GM06990 (cell line): Measurements from ENCODE around the gene EPN2.
A peak's percentile ranks its signal among the peaks of the same experiment; 100 is the strongest.

ENCODE experiments used
- DNase-seq: peaks from one replicate; pipeline ENCODE4 v3.0.0-alpha.2; 2011; ENCODE audit not compliant: insufficient read length; ENCODE audit errors: extremely low read depth
- H3K27me3 ChIP-seq: replicated peaks from 2 replicates; pipeline ENCODE4 v1.6.0; 2011; ENCODE audit warnings: low read length; ENCODE audit not compliant: control insufficient read depth, insufficient read depth
- H3K36me3 ChIP-seq: 2 replicates; pipeline ENCODE4 v1.5.1; 2011; ENCODE audit warnings: low read length; ENCODE audit not compliant: control insufficient read depth, insufficient read depth
- H3K4me3 ChIP-seq: replicated peaks from 2 replicates; pipeline ENCODE4 v1.5.1; 2011; ENCODE audit warnings: low read depth, mild to moderate bottlenecking, control low read depth, low read length
- TF ChIP-seq, protein P1 (sequence below): IDR thresholded peaks from 2 replicates; pipeline ENCODE4 v1.5.1; 2011; ENCODE audit warnings: low read length, control low read depth, mild to moderate bottlenecking, inconsistent platforms; ENCODE audit not compliant: insufficient read depth, poor library complexity, severe bottlenecking

EPN2 gene

DNA sequence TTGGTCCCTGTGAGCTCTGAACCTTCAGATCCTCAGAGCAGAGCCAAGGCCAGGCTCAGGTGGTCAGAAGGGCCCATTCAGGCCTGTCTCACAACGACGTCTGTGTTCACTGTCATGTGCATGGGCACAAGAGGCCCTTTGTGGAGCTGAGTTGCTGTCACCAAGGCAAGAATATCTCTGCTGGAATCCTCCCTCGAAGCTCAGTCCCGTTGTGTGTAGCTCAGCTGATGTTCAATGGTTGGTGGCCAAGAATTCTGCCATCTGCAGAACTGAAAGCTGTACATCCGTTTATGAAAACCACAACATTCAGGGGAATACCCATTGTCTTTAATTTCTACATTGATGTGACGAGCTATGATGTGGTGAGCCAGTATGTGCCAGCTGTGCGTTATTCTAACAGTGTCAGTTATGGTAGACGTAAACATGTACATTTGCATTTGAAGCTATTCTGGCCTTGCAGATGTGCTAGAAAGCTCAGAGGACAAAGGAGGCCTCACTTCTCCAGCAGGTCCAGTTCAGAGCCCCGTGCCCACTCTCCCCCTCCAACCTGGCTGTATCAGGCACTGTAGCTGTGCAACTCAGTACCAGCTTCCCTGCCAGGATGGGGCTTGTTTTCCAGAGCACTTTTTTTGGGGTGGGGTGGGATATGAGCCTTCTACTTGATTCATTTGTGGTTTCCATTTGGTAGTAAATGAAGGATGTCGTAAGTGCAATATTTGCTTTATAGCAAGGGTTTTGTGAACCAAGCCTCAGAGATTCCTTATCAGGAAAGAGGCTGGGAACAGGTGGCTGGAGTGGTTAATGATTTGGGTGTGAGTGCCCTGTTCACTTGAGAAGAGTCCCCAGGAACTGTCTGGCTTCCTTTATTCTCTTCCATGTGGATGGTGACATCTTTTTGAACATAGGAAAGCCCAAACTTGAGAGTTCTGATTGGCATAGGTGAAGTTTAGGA, 69.3 kb downstream of the EPN2 start:
- no peaks in the 10 kb centered on the region; the same call in 1 of the 2 replicates for H3K27me3 ChIP-seq
- TF ChIP-seq, protein P1, sequence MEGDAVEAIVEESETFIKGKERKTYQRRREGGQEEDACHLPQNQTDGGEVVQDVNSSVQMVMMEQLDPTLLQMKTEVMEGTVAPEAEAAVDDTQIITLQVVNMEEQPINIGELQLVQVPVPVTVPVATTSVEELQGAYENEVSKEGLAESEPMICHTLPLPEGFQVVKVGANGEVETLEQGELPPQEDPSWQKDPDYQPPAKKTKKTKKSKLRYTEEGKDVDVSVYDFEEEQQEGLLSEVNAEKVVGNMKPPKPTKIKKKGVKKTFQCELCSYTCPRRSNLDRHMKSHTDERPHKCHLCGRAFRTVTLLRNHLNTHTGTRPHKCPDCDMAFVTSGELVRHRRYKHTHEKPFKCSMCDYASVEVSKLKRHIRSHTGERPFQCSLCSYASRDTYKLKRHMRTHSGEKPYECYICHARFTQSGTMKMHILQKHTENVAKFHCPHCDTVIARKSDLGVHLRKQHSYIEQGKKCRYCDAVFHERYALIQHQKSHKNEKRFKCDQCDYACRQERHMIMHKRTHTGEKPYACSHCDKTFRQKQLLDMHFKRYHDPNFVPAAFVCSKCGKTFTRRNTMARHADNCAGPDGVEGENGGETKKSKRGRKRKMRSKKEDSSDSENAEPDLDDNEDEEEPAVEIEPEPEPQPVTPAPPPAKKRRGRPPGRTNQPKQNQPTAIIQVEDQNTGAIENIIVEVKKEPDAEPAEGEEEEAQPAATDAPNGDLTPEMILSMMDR: no peak
- no peaks in the 10 kb centered on the region for H3K36me3 ChIP-seq
- DNase-seq: peak; percentile 82
- H3K4me3 ChIP-seq: no peak overlapping the region

DNA sequence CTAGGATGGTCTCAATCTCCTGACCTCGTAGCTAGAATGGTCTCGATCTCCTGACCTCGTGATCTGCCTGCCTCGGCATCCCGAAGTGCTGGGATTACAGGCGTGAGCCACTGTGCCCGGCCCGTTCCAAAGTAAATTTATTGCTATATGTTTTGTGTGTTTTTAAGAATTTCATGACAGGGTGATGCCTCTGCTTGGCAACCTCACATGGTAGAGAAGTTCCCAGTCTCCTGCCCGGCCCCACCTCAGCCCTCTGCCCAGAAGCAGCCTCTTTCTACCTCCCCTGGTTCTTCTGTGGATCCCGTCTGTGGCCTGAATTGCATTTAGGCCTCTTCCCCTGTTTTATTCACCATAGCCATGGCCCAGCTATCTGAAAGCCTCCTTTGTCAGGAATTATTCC, 70.4 kb downstream of the EPN2 start:
- Histone ChIP-seq H3K27me3 (no peaks in the 10 kb centered on the region; the same call in 1 of the 2 replicates), H3K36me3 (no peaks in the 10 kb centered on the region; the same call in none of the 2 replicates), H3K4me3 (no peak overlapping the region)
- no peak for DNase-seq
- TF ChIP-seq, protein P1: no peak

DNA sequence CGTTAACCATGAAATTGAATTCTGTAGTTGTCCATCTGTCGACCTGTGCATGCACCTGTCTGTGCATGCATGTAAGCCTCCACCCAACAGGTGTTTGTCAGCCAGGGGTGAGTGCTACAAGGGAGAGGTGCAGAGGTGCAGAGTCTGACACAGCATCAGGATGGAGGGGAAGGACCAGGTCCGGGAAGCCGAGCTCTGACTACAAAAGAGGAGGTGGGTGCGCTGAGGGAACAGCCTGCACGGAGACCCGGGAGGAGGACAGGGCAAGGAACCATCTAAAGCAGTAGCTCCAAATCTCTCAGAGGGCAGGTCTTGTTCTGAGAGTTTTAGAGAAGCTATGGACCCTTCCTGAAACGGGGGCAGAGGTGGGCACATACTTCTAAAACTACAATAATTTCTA, 71.2 kb downstream of the EPN2 start:
- TF ChIP-seq, protein P1: no peak
- H3K27me3 ChIP-seq: no peaks in the 10 kb centered on the region; the same call in 1 of the 2 replicates
- H3K4me3 ChIP-seq: no peak overlapping the region

DNA sequence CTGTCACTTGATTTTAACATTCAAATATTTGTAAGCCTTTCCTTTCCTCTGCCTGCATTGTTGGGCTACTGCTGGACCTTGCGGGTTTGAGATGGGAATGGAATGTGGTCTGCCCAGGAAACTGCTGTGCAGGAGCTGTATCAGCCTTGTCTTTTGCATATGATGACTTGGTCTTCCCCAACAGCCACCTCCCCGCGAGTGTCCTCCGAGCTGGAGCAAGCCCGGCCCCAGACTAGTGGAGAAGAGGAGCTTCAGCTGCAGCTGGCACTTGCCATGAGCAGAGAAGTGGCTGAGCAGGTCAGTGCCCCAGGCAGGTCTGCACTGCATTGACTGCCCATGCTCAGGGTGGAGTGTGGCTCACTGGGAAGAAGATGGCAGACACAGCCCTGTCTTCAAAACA, 72.5 kb downstream of the EPN2 start:
- Histone ChIP-seq H3K4me3 (no peak overlapping the region), H3K36me3 (no peaks in the 10 kb centered on the region; the same call in none of the 2 replicates), H3K27me3 (no peaks in the 10 kb centered on the region; the same call in 1 of the 2 replicates)
- DNase-seq: no peak
- TF ChIP-seq, protein P1: no peak

More for the DNA sequence above, 71.2 kb downstream of the EPN2 start:
- H3K36me3 ChIP-seq: no peaks in the 10 kb centered on the region; the same call in none of the 2 replicates
- DNase-seq: no peak

DNA sequence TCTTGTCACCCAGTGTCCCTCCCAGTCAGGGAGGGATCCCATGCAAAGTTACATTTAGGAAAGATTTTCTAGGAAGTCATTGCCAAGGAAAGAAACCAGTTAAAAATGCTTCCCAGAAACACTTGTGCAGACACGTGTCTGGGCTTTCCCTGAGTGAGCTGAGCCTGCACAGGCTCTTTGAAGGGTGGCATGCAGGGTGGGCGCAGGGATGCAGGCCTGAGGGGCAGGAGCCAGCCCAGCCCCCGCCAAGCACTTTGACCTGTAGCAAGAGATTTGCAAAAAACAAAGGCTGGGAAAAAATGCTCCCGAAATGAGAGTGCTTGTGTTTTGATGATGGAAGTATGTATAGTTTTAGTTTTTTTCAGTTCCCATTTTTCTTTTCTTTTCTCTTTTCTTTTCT, 73.0 kb downstream of the EPN2 start:
- no peak for DNase-seq
- TF ChIP-seq, protein P1: no peak
- H3K4me3 ChIP-seq: no peak overlapping the region
- no peaks in the 10 kb centered on the region; the same call in none of the 2 replicates for H3K36me3 ChIP-seq
- H3K27me3 ChIP-seq: no peaks in the 10 kb centered on the region; the same call in 1 of the 2 replicates
